ENCODE results near the gene EN1. TPM values are rescaled to one million over a fixed set of nuclear protein-coding genes. Genes with fewer than 3 reads are reported as not detected.

Gene EN1
- total and polyA plus RNA-seq, 2 donors (not counting 3 experiments of a cell fraction or from before 2014, with no cell fraction given): not detected

DNA sequence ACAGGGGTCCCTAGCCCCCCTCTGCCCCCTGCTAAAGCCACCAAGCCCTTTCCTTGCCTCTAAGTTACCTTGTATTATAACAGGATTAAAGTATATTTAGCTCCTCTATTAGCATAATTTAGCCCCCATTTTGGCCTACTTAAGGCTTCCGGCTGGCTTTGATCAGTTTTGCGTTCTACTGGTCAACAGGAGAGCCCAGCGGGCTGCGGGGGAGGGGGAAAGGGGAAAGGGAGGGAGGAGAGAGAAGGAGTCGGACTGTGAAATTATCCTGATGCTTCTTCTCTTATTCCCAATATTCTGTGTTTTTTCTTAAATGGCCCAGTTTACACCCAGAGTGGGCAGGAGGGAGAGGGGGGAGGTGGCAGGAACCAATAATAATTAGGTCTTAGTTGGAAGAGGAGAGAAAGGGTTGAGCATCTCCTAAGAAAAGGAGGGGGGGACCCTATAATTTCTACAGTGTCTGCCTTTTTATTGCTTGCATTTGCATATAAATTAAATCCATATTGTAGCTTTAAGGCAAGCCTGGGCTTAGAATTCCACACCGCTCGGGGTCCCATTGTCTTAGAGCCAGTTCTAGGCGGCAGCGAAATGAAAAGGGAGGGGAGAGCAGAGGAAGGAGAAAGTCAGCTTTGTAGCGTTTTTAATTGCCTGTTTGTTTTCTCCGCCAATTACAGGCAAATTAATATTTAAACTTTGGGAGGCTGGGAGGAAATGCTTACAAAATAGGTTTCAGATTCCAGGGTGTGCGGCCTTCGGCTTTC lies 39.6 kb downstream of the EN1 start:
- CTCF ChIA-PET: no interaction called here
- Histone ChIP-seq H3K4me2 (ENCODE audit: insufficient read depth, low read length) (no peak overlapping the region), H3K27ac (ENCODE audit: insufficient read depth, low read depth, low read length) (no peak overlapping the region), H3K9ac (replicated peaks; ENCODE audit: extremely low read depth, insufficient read depth, low read length) (no peak overlapping the region), H3K79me2 (ENCODE audit: control insufficient read depth, insufficient read depth, low read length) (no peaks in the 10 kb centered on the region), H4K20me1 (replicated peaks; ENCODE audit: control insufficient read depth, extremely low read depth, insufficient read depth, low read length) (no peaks in the 10 kb centered on the region), H3K4me1 (ENCODE audit: control insufficient read depth, extremely low read depth, insufficient read depth, low read length) (no peaks in the 10 kb centered on the region), H3K4me3 (replicated peaks in 1 of 3; ENCODE audit: insufficient read depth in 1 of 3, low read depth in 1 of 3, low read length in 3 of 3) (no peak overlapping the region), H3K9me3 (replicated peaks; ENCODE audit: control insufficient read depth, insufficient read depth, low read length) (no peaks in the 10 kb centered on the region), H2AFZ (ENCODE audit: low read depth, low read length) (no peak overlapping the region), H3K27me3 (ENCODE audit: control insufficient read depth in 2 of 2, insufficient read depth in 2 of 2, low read length in 2 of 2) (peaks cover 2 to 17% of the 10 kb centered on the region in 2 experiments), H3K36me3 (ENCODE audit: control insufficient read depth in 2 of 2, extremely low read depth in 1 of 2, insufficient read depth in 2 of 2, low read length in 2 of 2) (no peaks in the 10 kb centered on the region), H3K9me1 (replicated peaks; ENCODE audit: control insufficient read depth, extremely low read depth, insufficient read depth, low read length) (no peaks in the 10 kb centered on the region)
- dilution Hi-C loops (cut with MboI; ENCODE audit: extremely low pct_ligation_motif_present, low sequenced_read_pairs): no loop called here
- TF ChIP-seq, protein P1, sequence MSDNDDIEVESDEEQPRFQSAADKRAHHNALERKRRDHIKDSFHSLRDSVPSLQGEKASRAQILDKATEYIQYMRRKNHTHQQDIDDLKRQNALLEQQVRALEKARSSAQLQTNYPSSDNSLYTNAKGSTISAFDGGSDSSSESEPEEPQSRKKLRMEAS (IDR thresholded peaks at IDR 0.05; ENCODE audit: insufficient read depth, insufficient read length): no peak
- TF ChIP-seq GATA2 (IDR thresholded peaks at IDR 0.05; ENCODE audit: insufficient read depth, insufficient read length, low read depth, low read length): no peak
- TF ChIP-seq MYC (IDR thresholded peaks at IDR 0.05; ENCODE audit: low read depth, low read length): no peak
- peak; percentile 28 for TF ChIP-seq EZH2 (IDR thresholded peaks at IDR 0.05; ENCODE audit: borderline replicate concordance, low read depth, low read length, severe bottlenecking)
- TF ChIP-seq, protein P2, sequence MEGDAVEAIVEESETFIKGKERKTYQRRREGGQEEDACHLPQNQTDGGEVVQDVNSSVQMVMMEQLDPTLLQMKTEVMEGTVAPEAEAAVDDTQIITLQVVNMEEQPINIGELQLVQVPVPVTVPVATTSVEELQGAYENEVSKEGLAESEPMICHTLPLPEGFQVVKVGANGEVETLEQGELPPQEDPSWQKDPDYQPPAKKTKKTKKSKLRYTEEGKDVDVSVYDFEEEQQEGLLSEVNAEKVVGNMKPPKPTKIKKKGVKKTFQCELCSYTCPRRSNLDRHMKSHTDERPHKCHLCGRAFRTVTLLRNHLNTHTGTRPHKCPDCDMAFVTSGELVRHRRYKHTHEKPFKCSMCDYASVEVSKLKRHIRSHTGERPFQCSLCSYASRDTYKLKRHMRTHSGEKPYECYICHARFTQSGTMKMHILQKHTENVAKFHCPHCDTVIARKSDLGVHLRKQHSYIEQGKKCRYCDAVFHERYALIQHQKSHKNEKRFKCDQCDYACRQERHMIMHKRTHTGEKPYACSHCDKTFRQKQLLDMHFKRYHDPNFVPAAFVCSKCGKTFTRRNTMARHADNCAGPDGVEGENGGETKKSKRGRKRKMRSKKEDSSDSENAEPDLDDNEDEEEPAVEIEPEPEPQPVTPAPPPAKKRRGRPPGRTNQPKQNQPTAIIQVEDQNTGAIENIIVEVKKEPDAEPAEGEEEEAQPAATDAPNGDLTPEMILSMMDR (IDR thresholded peaks at IDR 0.05; ENCODE audit: extremely low read depth in 1 of 2, insufficient read depth in 1 of 2, low read depth in 1 of 2, low read length in 2 of 2): no peak
- TF ChIP-seq POLR2AphosphoS5 (IDR thresholded peaks at IDR 0.05; ENCODE audit: insufficient read depth, low read depth, low read length): no peak
- no peak for TF ChIP-seq POLR2A (IDR thresholded peaks at IDR 0.05; ENCODE audit: low read depth, low read length)
- FAIRE-seq (no peak), DNase-seq (ENCODE audit: low read depth, low spot score) (no peak)
- intact Hi-C loops (cut with micrococcal nuclease): no loop called here
- no TSS peak for BruUV-seq (replicated peaks)
- POLR2A ChIA-PET: no interaction called here

Data from endothelial cell of umbilical vein (primary cell).